ENCODE measurements around the gene CHORDC1. TPM values are rescaled to one million over a fixed set of nuclear protein-coding genes. Genes with fewer than 3 reads are reported as not detected.
"Not testable (repeated sequence)": the region's sequence is repeated elsewhere in the genome, so short reads cannot be mapped to it uniquely, and the experiment has no call there.

The CHORDC1 gene
- total RNA-seq, 2 donors from 2014 or later, result 46.4 to 101 TPM

- ATAC-seq (ENCODE audit: insufficient number of reproducible peaks, low FRiP score, low read depth) (no peak), DNase-seq (ENCODE audit: low spot score) (no peak)
- Histone ChIP-seq H3K36me3 (no peaks in the 10 kb centered on the region), H3K4me1 (ENCODE audit: control insufficient read depth in 1 of 2, low read depth in 2 of 2) (peaks cover 19 to 42% of the 10 kb centered on the region in 2 donors), H3K27ac (no peak overlapping the region), H3K4me3 (no peak overlapping the region), H3K9me3 (no peaks in the 10 kb centered on the region), H3K27me3 (replicated peaks; ENCODE audit: insufficient read depth) (no peaks in the 10 kb centered on the region)
- TF ChIP-seq, protein P1, sequence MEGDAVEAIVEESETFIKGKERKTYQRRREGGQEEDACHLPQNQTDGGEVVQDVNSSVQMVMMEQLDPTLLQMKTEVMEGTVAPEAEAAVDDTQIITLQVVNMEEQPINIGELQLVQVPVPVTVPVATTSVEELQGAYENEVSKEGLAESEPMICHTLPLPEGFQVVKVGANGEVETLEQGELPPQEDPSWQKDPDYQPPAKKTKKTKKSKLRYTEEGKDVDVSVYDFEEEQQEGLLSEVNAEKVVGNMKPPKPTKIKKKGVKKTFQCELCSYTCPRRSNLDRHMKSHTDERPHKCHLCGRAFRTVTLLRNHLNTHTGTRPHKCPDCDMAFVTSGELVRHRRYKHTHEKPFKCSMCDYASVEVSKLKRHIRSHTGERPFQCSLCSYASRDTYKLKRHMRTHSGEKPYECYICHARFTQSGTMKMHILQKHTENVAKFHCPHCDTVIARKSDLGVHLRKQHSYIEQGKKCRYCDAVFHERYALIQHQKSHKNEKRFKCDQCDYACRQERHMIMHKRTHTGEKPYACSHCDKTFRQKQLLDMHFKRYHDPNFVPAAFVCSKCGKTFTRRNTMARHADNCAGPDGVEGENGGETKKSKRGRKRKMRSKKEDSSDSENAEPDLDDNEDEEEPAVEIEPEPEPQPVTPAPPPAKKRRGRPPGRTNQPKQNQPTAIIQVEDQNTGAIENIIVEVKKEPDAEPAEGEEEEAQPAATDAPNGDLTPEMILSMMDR (IDR thresholded peaks at IDR 0.05), result no peak
Observed at GRCh38 chr11:90218606-90219005, 4.2 kb downstream of the CHORDC1 start.

- peaks cover 17 to 36% of the 10 kb centered on the region in 2 donors for H3K4me1 ChIP-seq (ENCODE audit: control insufficient read depth in 1 of 2, low read depth in 2 of 2)
- no peak overlapping the region for H3K27ac ChIP-seq
- peaks cover 3% of the 10 kb centered on the region for H3K36me3 ChIP-seq
- TF ChIP-seq, protein P1 (IDR thresholded peaks at IDR 0.05), result no peak
- no peak for DNase-seq (ENCODE audit: low spot score)
- no peak overlapping the region for H3K4me3 ChIP-seq
- H3K9me3 ChIP-seq, result no peaks in the 10 kb centered on the region
- no peaks in the 10 kb centered on the region for H3K27me3 ChIP-seq (replicated peaks; ENCODE audit: insufficient read depth)
- ATAC-seq (ENCODE audit: insufficient number of reproducible peaks, low FRiP score, low read depth), result no peak
Observed at GRCh38 chr11:90216611-90217010, 6.2 kb downstream of the CHORDC1 start.

DNA sequence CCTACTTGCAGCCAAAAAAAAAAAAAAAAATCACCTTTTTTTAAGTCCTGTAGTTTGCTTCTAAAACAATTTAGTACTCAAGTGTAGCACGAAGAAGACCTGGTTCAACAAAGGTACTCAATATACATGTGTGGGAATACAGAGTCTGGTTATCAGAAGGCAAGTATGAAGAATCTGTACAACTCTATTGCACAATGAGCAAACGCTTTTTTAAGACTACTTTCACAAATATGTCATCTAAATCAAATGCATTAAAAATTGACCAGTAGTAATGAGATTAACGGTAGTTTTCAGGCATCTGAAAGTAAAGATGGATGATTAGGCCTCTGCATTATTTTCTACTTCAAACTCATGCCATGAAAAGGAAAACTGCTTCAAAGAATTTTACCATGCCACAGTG lies 9.5 kb downstream of the CHORDC1 start:
- TF ChIP-seq, protein P1 (IDR thresholded peaks at IDR 0.05), result no peak
- Histone ChIP-seq H3K27ac (no peak overlapping the region), H3K36me3 (peaks cover 16% of the 10 kb centered on the region), H3K4me3 (no peak overlapping the region), H3K4me1 (ENCODE audit: control insufficient read depth in 1 of 2, low read depth in 2 of 2) (peaks cover 8% of the 10 kb centered on the region in 2 donors), H3K27me3 (replicated peaks; ENCODE audit: insufficient read depth) (no peaks in the 10 kb centered on the region), H3K9me3 (no peaks in the 10 kb centered on the region)
- no peak for ATAC-seq (ENCODE audit: insufficient number of reproducible peaks, low FRiP score, low read depth)
- DNase-seq (ENCODE audit: low spot score), result no peak

- ATAC-seq (ENCODE audit: insufficient number of reproducible peaks, low FRiP score, low read depth) (no peak), DNase-seq (ENCODE audit: low spot score) (no peak)
- H3K9me3 ChIP-seq, result no peaks in the 10 kb centered on the region
- peaks cover 6 to 7% of the 10 kb centered on the region in 2 donors for H3K4me1 ChIP-seq (ENCODE audit: control insufficient read depth in 1 of 2, low read depth in 2 of 2)
- no peak overlapping the region for H3K4me3 ChIP-seq
- H3K36me3 ChIP-seq, result peaks cover 19% of the 10 kb centered on the region
- H3K27me3 ChIP-seq (replicated peaks; ENCODE audit: insufficient read depth), result no peaks in the 10 kb centered on the region
- H3K27ac ChIP-seq, result no peak overlapping the region
- TF ChIP-seq, protein P1 (IDR thresholded peaks at IDR 0.05), result no peak
Observed at GRCh38 chr11:90208857-90209256, 14.0 kb downstream of the CHORDC1 start.

DNA sequence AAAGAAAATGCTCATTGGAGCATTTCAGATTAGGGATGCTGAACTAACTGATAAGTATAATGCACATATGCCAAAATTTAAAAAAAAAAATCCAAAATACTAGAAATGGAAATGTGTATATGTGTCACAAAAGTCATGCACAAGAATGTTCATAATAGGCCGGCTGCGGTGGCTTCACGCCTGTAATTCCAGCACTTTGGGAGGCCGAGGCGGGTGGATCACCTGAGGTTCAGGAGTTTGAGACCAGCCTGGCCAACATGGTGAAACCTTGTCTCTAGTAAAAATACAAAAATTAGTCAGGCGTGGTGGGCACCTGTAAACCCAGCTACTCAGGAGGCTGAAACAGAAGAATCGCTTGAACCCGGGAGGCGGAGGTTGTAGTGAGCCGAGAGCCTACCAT lies 14.9 kb downstream of the CHORDC1 start:
- H3K4me3 ChIP-seq; DNase-seq (ENCODE audit: low spot score); H3K27me3 ChIP-seq (replicated peaks; ENCODE audit: insufficient read depth); H3K27ac ChIP-seq; ATAC-seq (ENCODE audit: insufficient number of reproducible peaks, low FRiP score, low read depth); H3K9me3 ChIP-seq; H3K4me1 ChIP-seq (ENCODE audit: control insufficient read depth in 1 of 2, low read depth in 2 of 2): not testable (repeated sequence)
- H3K36me3 ChIP-seq, result peaks cover 19% of the 10 kb centered on the region
